ENCODE measurements around the gene OSBPL10.
"Not testable (repeated sequence)": the region's sequence is repeated elsewhere in the genome, so short reads cannot be mapped to it uniquely, and the experiment has no call there.

The OSBPL10 gene

GRCh38 chr3:31992995-31993394 is 11.9 kb upstream of the OSBPL10 start:
- not testable (repeated sequence) for DNase-seq

DNA sequence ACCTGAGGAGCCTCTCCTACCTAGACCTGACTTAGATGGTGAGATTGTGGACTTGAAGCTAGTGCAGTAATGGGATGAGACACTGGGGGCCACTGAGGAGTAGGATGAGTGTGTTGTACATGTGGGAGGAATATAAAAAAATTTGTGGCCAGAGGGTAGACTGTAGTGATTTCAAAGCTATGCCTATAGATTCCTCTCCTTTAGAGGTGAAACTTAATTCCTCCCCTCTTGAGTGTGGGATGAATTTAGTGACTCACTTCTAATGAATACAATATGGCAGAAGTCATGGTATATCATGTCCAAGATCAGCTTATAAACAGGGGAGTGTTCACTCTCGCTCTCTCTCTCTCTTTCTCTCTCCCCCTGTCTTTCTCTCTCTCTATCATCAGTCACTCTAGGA is 7.2 kb upstream of the OSBPL10 start:
- no peak for DNase-seq

DNA sequence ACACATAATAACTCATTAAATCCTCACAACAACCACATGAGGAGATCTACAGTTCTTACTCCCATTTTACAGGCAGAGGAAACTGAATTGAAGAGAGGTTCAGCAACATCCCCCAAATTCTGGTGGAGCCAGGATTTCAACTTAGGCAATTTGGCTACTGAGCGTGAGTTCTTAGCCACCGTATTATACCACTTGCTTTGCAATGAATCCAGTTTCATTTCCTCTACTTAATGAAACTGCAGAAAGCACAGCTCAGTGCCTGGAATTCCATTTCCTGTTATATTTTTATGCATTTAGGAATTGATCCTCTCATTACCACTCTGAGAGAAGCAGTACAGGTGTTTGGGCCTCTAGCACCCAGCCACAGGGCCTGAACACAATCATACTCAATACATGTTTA is 4.8 kb upstream of the OSBPL10 start:
- no peak for DNase-seq

DNA sequence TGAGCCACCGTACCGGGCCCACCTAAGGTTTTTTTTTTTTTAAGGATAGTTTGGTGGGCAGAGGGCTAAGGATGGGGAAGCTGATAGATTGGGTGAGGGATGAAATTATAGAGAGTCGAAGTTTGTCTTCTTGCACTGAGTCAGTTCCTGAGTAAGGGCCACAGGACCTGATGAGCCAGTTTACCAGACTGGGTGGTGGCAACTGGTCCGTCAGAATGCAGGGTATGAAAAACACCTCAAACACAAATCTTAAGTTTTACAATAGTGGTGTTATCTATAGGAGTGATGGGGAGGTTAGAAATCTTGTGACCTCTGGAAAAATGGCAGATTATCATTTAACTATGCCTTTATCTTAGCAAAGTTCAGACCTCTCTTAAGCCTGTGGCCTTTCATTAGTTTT is 3.3 kb upstream of the OSBPL10 start:
- DNase-seq: no peak

GRCh38 chr3:31980530-31981205 is 394 bp downstream of the OSBPL10 start:
- no peak for DNase-seq

- DNase-seq: no peak
These were observed 1.9 kb downstream of the OSBPL10 start for GRCh38 chr3:31979001-31979697.

DNA sequence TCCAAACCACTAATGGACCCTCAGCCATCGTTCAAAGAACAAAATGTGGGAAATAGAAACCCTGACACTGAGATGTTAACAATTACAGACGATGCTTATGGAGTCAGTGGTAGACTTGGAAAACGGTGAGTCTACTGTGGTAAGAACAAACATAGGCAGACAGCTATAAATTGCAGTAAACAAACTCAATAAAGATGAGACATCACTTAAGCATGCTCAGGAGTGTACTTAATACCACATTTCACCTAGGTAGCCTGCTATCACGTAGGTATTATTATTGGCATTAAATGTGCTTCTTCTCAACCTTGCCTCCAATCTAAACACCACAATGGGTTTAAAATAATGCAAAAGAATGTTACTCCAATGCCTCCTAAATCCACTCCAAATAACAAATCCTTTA is 2.5 kb downstream of the OSBPL10 start:
- DNase-seq: no peak

DNA sequence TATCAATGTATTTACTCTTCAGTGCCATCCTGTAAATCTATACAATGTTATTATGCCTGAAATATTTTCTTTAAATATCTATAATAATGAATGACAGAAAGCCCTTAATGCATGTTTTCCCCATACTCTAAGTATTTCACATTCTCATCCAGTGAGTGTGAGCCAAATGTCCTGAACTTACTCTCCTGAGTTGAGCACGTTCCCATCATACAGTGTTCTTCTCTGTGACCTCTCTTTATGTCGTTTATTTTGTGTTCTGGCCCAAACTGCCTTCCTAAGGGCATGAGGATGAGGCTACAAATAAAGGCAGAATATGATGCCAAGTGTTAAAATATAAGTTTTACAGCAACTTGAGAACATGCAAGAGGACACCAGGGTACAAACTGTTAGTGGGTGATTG is 3.3 kb downstream of the OSBPL10 start:
- DNase-seq: no peak

- no peak for DNase-seq
These were observed 4.8 kb downstream of the OSBPL10 start for GRCh38 chr3:31976302-31976701.

DNA sequence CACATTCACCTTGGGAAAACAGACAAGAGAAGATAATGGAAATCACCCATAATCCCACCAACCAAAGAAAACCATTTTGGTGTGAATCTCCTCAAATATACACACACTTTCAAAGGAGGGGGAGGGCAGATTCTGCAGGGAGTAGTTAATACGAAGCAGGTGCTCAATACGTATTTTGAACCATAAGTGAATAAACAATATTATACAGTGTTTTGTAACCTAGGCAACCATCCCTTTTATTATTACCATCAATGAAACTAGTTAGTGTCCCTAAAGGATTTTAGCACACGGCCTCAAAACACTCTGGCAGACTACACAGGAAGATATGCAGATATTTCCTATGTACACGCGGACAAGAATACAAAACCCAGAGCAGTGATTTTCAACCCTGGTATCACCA is 6.1 kb downstream of the OSBPL10 start:
- DNase-seq: no peak

DNA sequence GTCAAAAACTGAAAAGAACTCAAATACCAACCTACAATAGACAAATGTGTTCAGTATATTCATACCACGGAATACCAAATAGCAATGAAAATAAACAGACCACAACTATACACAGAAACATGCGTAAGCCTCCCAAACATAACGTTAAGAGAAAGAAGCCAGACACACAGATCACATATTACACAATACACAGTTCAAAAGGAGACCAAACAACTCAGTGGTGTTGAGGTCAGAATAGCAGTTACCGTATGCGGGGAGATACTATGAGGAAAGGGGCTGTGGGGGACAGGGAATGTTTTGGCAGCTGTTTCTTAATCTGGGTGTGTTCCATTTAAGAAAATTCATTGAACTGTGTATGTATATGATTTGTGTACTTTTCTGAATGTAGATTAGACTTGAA is 6.6 kb downstream of the OSBPL10 start:
- DNase-seq: no peak

GRCh38 chr3:31973837-31974236 is 7.2 kb downstream of the OSBPL10 start:
- DNase-seq: no peak

GRCh38 chr3:31973081-31973480 is 8.0 kb downstream of the OSBPL10 start:
- no peak for DNase-seq

DNA sequence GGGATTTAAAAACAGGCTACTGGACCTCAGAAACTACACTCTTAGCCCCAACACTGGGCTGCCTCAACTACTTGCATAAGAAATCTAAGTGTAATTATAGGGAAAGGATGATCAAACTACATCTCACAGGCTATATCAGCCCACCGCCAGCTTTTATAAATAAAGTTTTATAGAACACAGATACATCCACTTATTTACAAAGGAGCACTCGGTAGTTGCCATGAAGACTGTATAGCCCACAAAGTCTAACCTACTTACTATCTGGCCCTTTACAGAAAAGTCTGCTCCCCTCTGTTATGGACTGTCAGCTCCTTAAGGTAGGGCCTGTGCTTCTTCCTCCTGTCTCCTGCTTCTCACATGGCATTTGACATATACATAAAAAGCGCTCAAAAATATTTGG is 9.5 kb downstream of the OSBPL10 start:
- no peak for DNase-seq

DNA sequence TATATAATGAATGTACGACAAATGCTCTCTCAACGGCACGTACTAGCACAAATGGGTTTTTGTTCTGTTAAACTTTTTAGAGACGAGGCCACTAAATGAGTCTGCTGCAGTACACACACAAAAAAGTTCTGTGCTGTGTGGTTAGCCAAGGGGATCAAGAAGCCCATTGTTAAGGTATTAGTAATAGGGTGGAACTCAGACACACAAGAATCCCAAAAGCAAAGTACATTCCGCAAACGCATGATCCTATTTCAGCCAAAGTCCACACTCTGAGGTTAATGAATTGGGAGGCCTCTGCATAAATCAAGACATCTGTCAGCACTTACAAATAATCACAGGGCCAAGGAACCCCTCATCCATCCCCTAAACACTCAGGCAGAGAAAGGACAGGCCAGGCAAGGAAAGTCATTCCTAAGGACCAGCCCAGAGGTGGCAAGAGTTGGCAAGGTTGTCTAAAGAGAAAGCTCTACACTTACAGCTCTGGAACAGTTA is 12.1 kb downstream of the OSBPL10 start:
- DNase-seq: no peak

GRCh38 chr3:31968369-31968926 is 12.6 kb downstream of the OSBPL10 start:
- DNase-seq: no peak

GRCh38 chr3:31967592-31967991 is 13.5 kb downstream of the OSBPL10 start:
- DNase-seq: no peak

DNA sequence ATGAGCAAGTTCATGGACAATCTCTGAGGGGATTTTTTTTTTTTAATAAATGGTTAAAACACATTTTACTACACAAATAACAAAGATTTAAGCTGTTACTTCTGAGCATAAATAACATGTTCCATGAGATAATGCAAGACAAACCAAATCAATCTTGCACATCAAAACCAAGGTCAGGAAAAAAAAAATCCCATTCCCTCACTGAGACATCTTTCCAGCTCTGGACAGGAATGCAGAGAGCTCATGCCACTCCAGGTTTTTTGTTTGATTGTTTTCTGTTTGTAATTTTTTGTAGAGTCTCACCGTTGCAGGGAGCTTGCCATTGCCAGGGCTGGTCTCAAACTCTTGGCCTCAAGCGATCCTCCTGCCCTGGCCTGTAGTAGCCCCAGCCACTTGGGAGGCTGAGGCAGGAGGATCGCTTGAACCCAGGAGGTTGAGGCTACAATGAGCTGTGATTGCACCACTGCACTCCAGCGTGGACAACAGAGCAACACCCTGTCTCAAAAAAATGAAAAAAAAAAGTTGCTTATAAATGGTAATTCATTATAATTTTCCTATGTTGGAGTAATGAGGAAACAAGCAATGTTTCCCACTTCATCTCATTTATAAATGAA is 14.0 kb downstream of the OSBPL10 start:
- DNase-seq: no peak

DNA sequence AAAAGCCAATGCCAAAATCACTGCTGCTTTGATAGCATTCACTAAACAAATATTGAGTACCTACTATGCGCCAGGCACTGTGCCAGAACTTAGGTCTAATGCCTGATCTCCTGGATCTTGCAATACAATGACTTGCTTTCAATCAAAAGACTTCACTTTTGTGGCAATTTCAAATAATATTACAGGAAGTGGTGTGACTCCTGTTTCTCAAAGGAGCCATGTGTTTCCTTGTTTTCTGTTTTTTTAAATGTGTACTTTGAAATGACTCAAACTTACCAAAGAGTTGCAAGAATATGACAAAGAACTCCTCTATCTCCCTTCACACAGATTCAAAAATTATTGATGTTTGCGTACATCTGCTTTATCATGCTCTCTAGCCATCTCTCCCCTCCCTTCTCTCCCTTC is 18.3 kb downstream of the OSBPL10 start:
- no peak for DNase-seq

- no peak for DNase-seq
These were observed 20.1 kb downstream of the OSBPL10 start for GRCh38 chr3:31960793-31961431.

DNA sequence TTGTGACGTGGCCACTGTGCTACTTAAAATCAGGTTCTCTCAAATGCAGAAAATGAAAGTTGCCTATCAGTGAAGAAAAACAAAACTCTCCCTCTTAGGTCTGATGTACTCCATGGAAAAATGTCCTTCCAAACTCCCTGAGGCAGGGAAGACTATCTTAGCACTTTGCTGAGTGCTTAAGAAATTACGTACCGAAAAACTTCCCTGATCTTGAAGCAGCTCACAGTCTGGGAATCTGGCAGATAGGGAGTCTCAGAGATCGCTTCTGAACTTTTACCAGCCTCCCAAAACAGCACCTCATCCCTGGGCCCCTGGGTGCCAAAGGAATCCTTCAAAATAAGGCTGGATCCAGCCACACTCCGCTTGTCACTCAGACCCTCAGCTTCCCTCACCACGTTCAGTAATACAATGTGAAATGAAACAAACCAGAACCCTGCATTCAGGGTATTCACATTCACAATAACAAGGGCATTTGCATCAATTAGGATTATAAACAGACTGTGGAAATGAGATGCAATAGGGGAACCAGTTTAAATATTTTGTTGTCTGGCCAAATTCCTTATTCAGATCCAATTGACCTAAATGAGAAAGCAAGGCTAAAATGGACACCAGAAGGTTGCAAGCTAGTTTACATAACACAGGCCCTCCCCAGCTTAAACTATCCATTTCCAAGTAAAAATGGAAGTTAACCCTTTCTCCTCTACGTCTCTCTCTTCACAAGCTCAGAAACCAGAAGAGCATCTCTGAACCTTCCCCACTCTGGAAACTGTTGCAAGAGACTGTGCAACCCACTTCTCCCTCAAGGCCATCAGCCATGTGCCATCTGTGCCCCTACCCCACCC is 20.9 kb downstream of the OSBPL10 start:
- no peak for DNase-seq

DNA sequence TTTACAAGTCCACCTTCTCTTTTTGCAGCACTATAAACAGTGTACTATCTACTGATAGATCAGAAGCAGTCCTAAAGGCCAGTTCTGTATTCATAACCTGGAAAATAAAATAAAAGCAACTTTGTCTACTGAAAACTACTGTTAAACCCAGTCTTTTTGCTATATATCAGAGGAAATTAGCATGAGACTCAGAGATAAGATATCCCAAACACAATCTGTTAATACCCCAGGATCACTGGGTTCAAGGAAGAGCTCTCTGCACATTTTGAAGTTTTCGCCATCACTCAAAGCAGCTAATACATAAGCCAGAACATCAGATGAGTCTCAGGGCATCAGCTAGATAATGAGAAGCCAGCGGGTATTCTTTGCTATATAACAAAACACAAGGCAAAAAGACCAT is 21.8 kb downstream of the OSBPL10 start:
- DNase-seq: no peak

Measured in SIG-M5 (cell line).